ENCODE data around the gene PCK1. TPM values are rescaled to one million over a fixed set of nuclear protein-coding genes. Genes with fewer than 3 reads are reported as not detected.

The PCK1 gene
- total and polyA plus RNA-seq, 2 of the 13 experiments (the other 11 are each of a cell fraction or from before 2014, with no cell fraction given) = 6.5 to 12.6 TPM

- TF ChIP-seq ZNF333 (CRISPR knock-in tag; IDR thresholded peaks at IDR 0.05; ENCODE audit: borderline replicate concordance) (no peak; the same call in 1 of the 2 replicates), ZNF841 (CRISPR knock-in tag; IDR thresholded peaks at IDR 0.05; ENCODE audit: borderline replicate concordance) (no peak), ZSCAN9 (CRISPR knock-in tag; IDR thresholded peaks at IDR 0.05; ENCODE audit: borderline replicate concordance) (no peak), ZNF652 (CRISPR knock-in tag; IDR thresholded peaks at IDR 0.05; ENCODE audit: borderline replicate concordance, low read depth) (peak; percentile 59; the same call in 1 of the 2 replicates), ZHX2 (IDR thresholded peaks at IDR 0.05; ENCODE audit: low read depth) (0 out of 2 replicates have a peak, but pooled peaks have one; percentile 62), ZHX2 (CRISPR knock-in tag; IDR thresholded peaks at IDR 0.05; ENCODE audit: borderline replicate concordance) (no peak), HIC2 (CRISPR knock-in tag; IDR thresholded peaks at IDR 0.05; ENCODE audit: low read depth) (peak; percentile 70; the same call in 1 of the 2 replicates), EZH2 (conservative IDR thresholded peaks at IDR 0.05; ENCODE audit: low read depth, low read length) (no peak), SP4 (CRISPR knock-in tag; IDR thresholded peaks at IDR 0.05) (peak; percentile 27; the same call in 1 of the 2 replicates), SOX6 (IDR thresholded peaks at IDR 0.05) (no peak), SOX6 (CRISPR knock-in tag; IDR thresholded peaks at IDR 0.05) (peak; percentile 87), ZNF552 (CRISPR knock-in tag; IDR thresholded peaks at IDR 0.05; ENCODE audit: borderline replicate concordance) (peak; percentile 63; the same call in 1 of the 2 replicates), ZNF460 (CRISPR knock-in tag; IDR thresholded peaks at IDR 0.05; ENCODE audit: borderline replicate concordance) (peak; percentile 32; the same call in 1 of the 2 replicates), GATAD2A (CRISPR knock-in tag; IDR thresholded peaks at IDR 0.05) (0 out of 2 replicates have a peak, but pooled peaks have one; percentile 19), ZNF292 (CRISPR knock-in tag; IDR thresholded peaks at IDR 0.05; ENCODE audit: borderline replicate concordance, low read depth) (peak; percentile 50)
- TF ChIP-seq, protein P1, sequence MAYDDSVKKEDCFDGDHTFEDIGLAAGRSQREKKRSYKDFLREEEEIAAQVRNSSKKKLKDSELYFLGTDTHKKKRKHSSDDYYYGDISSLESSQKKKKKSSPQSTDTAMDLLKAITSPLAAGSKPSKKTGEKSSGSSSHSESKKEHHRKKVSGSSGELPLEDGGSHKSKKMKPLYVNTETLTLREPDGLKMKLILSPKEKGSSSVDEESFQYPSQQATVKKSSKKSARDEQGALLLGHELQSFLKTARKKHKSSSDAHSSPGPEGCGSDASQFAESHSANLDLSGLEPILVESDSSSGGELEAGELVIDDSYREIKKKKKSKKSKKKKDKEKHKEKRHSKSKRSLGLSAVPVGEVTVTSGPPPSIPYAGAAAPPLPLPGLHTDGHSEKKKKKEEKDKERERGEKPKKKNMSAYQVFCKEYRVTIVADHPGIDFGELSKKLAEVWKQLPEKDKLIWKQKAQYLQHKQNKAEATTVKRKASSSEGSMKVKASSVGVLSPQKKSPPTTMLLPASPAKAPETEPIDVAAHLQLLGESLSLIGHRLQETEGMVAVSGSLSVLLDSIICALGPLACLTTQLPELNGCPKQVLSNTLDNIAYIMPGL (CRISPR knock-in tag; IDR thresholded peaks at IDR 0.05; ENCODE audit: borderline replicate concordance in 1 of 2, low read depth in 1 of 2) = 0 out of 4 replicates have a peak, but pooled peaks of 1 of the 2 experiments have one; percentile 45
- TF ChIP-seq, protein P2, sequence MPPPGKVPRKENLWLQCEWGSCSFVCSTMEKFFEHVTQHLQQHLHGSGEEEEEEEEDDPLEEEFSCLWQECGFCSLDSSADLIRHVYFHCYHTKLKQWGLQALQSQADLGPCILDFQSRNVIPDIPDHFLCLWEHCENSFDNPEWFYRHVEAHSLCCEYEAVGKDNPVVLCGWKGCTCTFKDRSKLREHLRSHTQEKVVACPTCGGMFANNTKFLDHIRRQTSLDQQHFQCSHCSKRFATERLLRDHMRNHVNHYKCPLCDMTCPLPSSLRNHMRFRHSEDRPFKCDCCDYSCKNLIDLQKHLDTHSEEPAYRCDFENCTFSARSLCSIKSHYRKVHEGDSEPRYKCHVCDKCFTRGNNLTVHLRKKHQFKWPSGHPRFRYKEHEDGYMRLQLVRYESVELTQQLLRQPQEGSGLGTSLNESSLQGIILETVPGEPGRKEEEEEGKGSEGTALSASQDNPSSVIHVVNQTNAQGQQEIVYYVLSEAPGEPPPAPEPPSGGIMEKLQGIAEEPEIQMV (CRISPR knock-in tag; IDR thresholded peaks at IDR 0.05; ENCODE audit: low read depth) = peak; percentile 74; the same call in 1 of the 2 replicates
Measured at GRCh38 chr20:57568088-57568896, 7.4 kb downstream of the PCK1 start (continued).
